ENCODE data around the gene MEIOB.

DNA sequence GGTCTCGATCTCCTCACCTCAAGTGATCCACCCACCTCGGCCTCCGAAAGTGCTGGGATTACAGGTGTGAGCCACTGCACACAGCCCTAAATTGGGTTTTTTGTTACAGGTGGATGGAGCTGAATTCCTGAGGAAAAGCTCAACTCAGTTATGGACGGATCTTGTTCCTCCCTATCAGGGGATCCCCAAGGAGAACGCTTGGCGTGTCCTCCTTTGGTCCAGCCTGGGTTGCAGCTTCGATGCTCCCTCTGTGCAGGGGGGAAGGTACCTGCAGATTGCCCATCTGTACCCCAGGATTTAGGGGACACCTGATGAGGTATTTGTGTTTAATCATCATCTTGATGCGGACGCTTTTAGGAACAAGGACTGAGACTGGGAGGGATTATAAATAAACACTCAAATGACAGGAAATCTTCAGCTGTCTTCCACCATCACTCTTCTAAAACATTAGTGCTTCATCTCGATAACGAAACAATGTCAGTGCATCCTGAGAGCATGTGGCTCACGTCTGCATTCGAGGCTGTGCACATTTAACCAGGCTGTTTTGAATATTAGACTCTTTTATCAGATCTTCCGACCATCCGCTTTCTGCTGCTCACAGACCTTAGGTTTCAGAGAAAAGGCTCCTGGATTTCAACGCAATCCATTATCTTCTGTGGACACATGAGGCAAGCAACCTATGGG is 18.2 kb upstream of the MEIOB start:
- TF ChIP-seq, protein P1, sequence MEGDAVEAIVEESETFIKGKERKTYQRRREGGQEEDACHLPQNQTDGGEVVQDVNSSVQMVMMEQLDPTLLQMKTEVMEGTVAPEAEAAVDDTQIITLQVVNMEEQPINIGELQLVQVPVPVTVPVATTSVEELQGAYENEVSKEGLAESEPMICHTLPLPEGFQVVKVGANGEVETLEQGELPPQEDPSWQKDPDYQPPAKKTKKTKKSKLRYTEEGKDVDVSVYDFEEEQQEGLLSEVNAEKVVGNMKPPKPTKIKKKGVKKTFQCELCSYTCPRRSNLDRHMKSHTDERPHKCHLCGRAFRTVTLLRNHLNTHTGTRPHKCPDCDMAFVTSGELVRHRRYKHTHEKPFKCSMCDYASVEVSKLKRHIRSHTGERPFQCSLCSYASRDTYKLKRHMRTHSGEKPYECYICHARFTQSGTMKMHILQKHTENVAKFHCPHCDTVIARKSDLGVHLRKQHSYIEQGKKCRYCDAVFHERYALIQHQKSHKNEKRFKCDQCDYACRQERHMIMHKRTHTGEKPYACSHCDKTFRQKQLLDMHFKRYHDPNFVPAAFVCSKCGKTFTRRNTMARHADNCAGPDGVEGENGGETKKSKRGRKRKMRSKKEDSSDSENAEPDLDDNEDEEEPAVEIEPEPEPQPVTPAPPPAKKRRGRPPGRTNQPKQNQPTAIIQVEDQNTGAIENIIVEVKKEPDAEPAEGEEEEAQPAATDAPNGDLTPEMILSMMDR (IDR thresholded peaks at IDR 0.05): no peak
- no peak for TF ChIP-seq POLR2A (IDR thresholded peaks at IDR 0.05)
- no peak for TF ChIP-seq EP300 (IDR thresholded peaks at IDR 0.05)

Data from gastroesophageal sphincter (tissue), 3 donors.